HepG2 (cell line): Measurements from ENCODE around the gene SND1. TPM values are rescaled to one million over a fixed set of nuclear protein-coding genes. Genes with fewer than 3 reads are reported as not detected.

Experiments used
- CREB3 ChIP-seq: sonication (generic); formaldehyde crosslinking; IDR thresholded peaks from 2 replicates; pipeline ENCODE4 v1.5.0; 2020; ENCODE audit warnings: missing genetic modification reagents
- E2F5 ChIP-seq: sonication (generic); formaldehyde crosslinking; conservative IDR thresholded peaks from 2 replicates; pipeline ENCODE4 v1.4.0; 2020; ENCODE audit warnings: missing genetic modification reagents
- SATB2 ChIP-seq: sonication (generic); formaldehyde crosslinking; IDR thresholded peaks from 2 replicates; pipeline ENCODE4 v1.5.0; 2020; ENCODE audit warnings: missing genetic modification reagents
- TRIM24 ChIP-seq: sonication (generic); formaldehyde crosslinking; IDR thresholded peaks from 2 replicates; pipeline ENCODE4 v1.8.0; 2022; ENCODE audit warnings: mild to moderate bottlenecking, missing genetic modification reagents
- ZBED4 ChIP-seq: sonication (generic); formaldehyde crosslinking; IDR thresholded peaks from 2 replicates; pipeline ENCODE4 v1.4.0; 2020; ENCODE audit warnings: missing genetic modification reagents, borderline replicate concordance
- ZBTB40 ChIP-seq, 2 experiments: fragments of 450-650 bp in 1 of 2; sonication (generic) in 1 of 2; formaldehyde crosslinking in 1 of 2; IDR thresholded peaks; 2 replicates each; pipeline versions ENCODE4 v1.6.1 to v1.8.0; 2016 to 2022; ENCODE audit warnings: antibody characterized with exemption in 1 of 2, mild to moderate bottlenecking in 1 of 2, missing genetic modification reagents in 1 of 2
- ZKSCAN5 ChIP-seq: sonication (generic); formaldehyde crosslinking; IDR thresholded peaks from 2 replicates; pipeline ENCODE4 v1.5.1; 2020; ENCODE audit warnings: mild to moderate bottlenecking, missing genetic modification reagents
- ZNF17 ChIP-seq: sonication (generic); formaldehyde crosslinking; IDR thresholded peaks from 2 replicates; pipeline ENCODE4 v1.5.0; 2020; ENCODE audit warnings: mild to moderate bottlenecking, missing genetic modification reagents
- polyA plus RNA-seq, 8 experiments: library from polyadenylated mRNA; depleted of rRNA in 3 of 8; stranded (reverse) in 7 of 8; unstranded in 1 of 8; fragments of >200 nt; fragmentation: Illumina TruSeq in 4 of 8; extraction: Trizol in 4 of 8; gene quantifications; 2 replicates each; pipeline versions ENCODE4 v1.2.1 to v1.2.3, GENCODE V29; 2011 to 2016; ENCODE audit warnings: low read depth in 4 of 8, missing spikeins in 1 of 8, mixed read lengths in 1 of 8; ENCODE audit not compliant: insufficient read depth in 1 of 8
- total RNA-seq, 5 experiments: library from RNA; depleted of rRNA; stranded (reverse); fragments of >200 nt; fragmentation: Illumina TruSeq; extraction: Trizol; gene quantifications; 2 replicates each; pipeline ENCODE4 v1.2.3, GENCODE V29; 2016; ENCODE audit warnings: low read depth in 1 of 5

SND1 gene
- total and polyA plus RNA-seq, 2 of the 13 experiments (the other 11 are each of a cell fraction or from before 2014, with no cell fraction given): 110 to 182 TPM

GRCh38 chr7:127651556-127652332 lies at the start of gene SND1 (continued):
- TF ChIP-seq ZBTB40 (IDR thresholded peaks at IDR 0.05) (no peak), ZBTB40 (CRISPR knock-in tag; IDR thresholded peaks at IDR 0.05) (peak; percentile 54), ZNF17 (CRISPR knock-in tag) (no peak), E2F5 (CRISPR knock-in tag) (0 out of 2 replicates have a peak, but pooled peaks have one; percentile 47), CREB3 (CRISPR knock-in tag) (0 out of 2 replicates have a peak, but pooled peaks have one; percentile 57), ZBED4 (CRISPR knock-in tag) (0 out of 2 replicates have a peak, but pooled peaks have one; percentile 36), TRIM24 (no peak), ZKSCAN5 (CRISPR knock-in tag) (no peak), SATB2 (CRISPR knock-in tag) (0 out of 2 replicates have a peak, but pooled peaks have one; percentile 31)
